Mesothelial cell of epicardium (in vitro differentiated cells): ENCODE measurements around the gene RIPOR3. TPM values are rescaled to one million over a fixed set of nuclear protein-coding genes. Genes with fewer than 3 reads are reported as not detected.

ENCODE experiments used
- DNase-seq, 2 experiments: peaks; one replicate each; pipeline ENCODE4 v3.0.0; 2021; ENCODE audit warnings: low spot score in 2 of 2; ENCODE audit not compliant: unreplicated experiment in 2 of 2
- H3K27ac Mint-ChIP-seq: 2 replicates; pipeline ENCODE4 v1.8.0; 2021; ENCODE audit warnings: mixed read lengths
- H3K27me3 Mint-ChIP-seq: 2 replicates; pipeline ENCODE4 v1.8.0; 2021; ENCODE audit warnings: low read depth, mixed read lengths
- H3K36me3 Mint-ChIP-seq: 2 replicates; pipeline ENCODE4 v1.8.0; 2021; ENCODE audit warnings: mixed read lengths
- H3K4me1 Mint-ChIP-seq: 2 replicates; pipeline ENCODE4 v1.8.0; 2021; ENCODE audit warnings: mixed read lengths
- H3K4me3 Mint-ChIP-seq: 2 replicates; pipeline ENCODE4 v1.8.0; 2021; ENCODE audit warnings: mild to moderate bottlenecking, moderate library complexity, mixed read lengths
- H3K9me3 Mint-ChIP-seq: 2 replicates; pipeline ENCODE4 v1.8.0; 2021; ENCODE audit warnings: mixed read lengths
- total RNA-seq: library from RNA; stranded (reverse); gene quantifications from 3 replicates; pipeline ENCODE4 v1.2.1, GENCODE V29; 2021
- TF ChIP-seq, protein P1 (sequence below): fragments of 200-600 bp; sonication (generic); IDR thresholded peaks from one replicate; pipeline ENCODE4 v1.5.0; 2021; ENCODE audit warnings: antibody characterized with exemption; ENCODE audit not compliant: unreplicated experiment

Gene RIPOR3
- total RNA-seq, 1 donor from 2014 or later = 18.8 TPM

GRCh38 chr20:50594591-50595432 lies 96.5 kb downstream of the RIPOR3 start:
- Mint-ChIP-seq H3K4me1 (peaks cover 15% of the 10 kb centered on the region), H3K36me3 (no peaks in the 10 kb centered on the region), H3K4me3 (no peak overlapping the region), H3K27ac (no peak overlapping the region), H3K9me3 (no peaks in the 10 kb centered on the region), H3K27me3 (no peaks in the 10 kb centered on the region)
- TF ChIP-seq, protein P1, sequence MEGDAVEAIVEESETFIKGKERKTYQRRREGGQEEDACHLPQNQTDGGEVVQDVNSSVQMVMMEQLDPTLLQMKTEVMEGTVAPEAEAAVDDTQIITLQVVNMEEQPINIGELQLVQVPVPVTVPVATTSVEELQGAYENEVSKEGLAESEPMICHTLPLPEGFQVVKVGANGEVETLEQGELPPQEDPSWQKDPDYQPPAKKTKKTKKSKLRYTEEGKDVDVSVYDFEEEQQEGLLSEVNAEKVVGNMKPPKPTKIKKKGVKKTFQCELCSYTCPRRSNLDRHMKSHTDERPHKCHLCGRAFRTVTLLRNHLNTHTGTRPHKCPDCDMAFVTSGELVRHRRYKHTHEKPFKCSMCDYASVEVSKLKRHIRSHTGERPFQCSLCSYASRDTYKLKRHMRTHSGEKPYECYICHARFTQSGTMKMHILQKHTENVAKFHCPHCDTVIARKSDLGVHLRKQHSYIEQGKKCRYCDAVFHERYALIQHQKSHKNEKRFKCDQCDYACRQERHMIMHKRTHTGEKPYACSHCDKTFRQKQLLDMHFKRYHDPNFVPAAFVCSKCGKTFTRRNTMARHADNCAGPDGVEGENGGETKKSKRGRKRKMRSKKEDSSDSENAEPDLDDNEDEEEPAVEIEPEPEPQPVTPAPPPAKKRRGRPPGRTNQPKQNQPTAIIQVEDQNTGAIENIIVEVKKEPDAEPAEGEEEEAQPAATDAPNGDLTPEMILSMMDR = no peak
- no peak for DNase-seq

- TF ChIP-seq, protein P1 = no peak
- no peak overlapping the region for H3K27ac Mint-ChIP-seq
- H3K27me3 Mint-ChIP-seq = no peaks in the 10 kb centered on the region
- no peaks in the 10 kb centered on the region for H3K36me3 Mint-ChIP-seq
- no peaks in the 10 kb centered on the region for H3K9me3 Mint-ChIP-seq
- H3K4me1 Mint-ChIP-seq = peaks cover 15% of the 10 kb centered on the region
- DNase-seq = no peak
- H3K4me3 Mint-ChIP-seq = no peak overlapping the region
These were observed 97.1 kb downstream of the RIPOR3 start for GRCh38 chr20:50594231-50594590.

DNA sequence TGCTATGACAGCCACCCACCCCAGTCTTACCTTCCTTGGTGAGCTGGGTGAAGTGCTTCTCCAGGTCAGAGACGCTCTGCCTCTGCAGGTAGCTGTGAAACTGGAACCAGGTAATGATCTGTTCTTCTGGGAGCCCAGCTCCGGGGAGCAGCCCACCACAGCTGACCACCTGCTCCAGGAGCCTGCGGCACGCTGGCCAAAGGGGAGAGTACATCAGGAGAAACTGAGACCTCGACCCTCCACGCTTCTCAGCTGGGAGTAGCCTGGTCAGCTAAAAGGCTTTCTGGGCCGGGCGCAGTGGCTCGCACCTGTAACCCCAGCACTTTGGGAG lies 98.4 kb downstream of the RIPOR3 start:
- H3K4me3 Mint-ChIP-seq = no peak overlapping the region
- DNase-seq = no peak
- H3K9me3 Mint-ChIP-seq = no peaks in the 10 kb centered on the region
- TF ChIP-seq, protein P1 = no peak
- H3K36me3 Mint-ChIP-seq = peaks cover 5% of the 10 kb centered on the region
- H3K4me1 Mint-ChIP-seq = peaks cover 15% of the 10 kb centered on the region
- H3K27ac Mint-ChIP-seq = no peak overlapping the region
- H3K27me3 Mint-ChIP-seq = no peaks in the 10 kb centered on the region

DNA sequence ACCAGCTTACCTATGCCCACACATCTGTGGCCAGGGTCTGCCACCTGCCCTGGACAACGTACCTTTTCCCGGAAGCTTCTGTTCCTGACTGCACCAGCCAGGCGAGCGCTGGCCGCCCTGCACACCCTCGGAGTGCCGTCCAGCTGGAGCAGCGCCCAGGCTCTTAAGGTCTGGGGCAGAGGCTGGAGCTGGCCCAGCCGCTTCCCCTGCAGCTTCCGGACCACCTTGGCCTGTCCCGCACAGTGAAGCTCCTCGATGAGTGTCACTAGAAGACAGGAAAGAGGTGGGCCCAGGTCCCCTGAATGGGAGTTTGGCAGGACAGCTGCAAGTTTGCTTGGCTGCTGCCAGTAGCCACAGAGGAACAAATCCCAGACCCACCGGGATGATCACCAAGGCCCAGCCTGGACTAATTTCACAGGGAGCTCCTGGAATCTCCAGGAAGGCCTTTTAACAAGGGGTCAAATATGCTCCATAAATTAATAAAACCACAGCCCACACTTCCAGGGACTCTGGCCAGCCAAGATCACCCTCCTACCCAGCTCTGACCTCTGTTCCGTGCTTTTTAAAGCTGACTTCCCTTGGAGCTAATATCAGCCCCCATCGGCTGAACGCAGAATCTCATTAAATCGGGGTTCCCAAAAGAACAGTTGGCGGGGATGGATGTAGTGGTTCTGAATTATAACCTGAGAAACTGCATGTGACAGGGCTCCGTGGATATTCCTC lies 98.9 kb downstream of the RIPOR3 start:
- Mint-ChIP-seq H3K27ac (no peak overlapping the region), H3K4me1 (peaks cover 15% of the 10 kb centered on the region), H3K4me3 (no peak overlapping the region), H3K27me3 (no peaks in the 10 kb centered on the region), H3K9me3 (no peaks in the 10 kb centered on the region), H3K36me3 (peaks cover 6% of the 10 kb centered on the region)
- TF ChIP-seq, protein P1 = no peak
- no peak for DNase-seq

GRCh38 chr20:50591233-50591852 lies 100.0 kb downstream of the RIPOR3 start:
- no peak overlapping the region for H3K4me3 Mint-ChIP-seq

More at GRCh38 chr20:50591233-50591852, 100.0 kb downstream of the RIPOR3 start:
- no peaks in the 10 kb centered on the region for H3K27me3 Mint-ChIP-seq
- H3K27ac Mint-ChIP-seq = no peak overlapping the region
- no peaks in the 10 kb centered on the region for H3K9me3 Mint-ChIP-seq
- H3K36me3 Mint-ChIP-seq = peaks cover 6% of the 10 kb centered on the region
- TF ChIP-seq, protein P1 = no peak
- no peak for DNase-seq
- peaks cover 13% of the 10 kb centered on the region for H3K4me1 Mint-ChIP-seq
